GM12878 (cell line): Measurements from ENCODE around the gene IFT172. TPM values are rescaled to one million over a fixed set of nuclear protein-coding genes. Genes with fewer than 3 reads are reported as not detected.

Source experiments
- ATAC-seq: fragments of 200-7000 bp; cut with Tn5 transposase; 3 replicates; pipeline ENCODE4 v1.9.1; 2020; ENCODE audit warnings: mild to moderate bottlenecking, moderate library complexity
- Bru-seq: library from RNA; stranded (reverse); fragments of 400-500 nt; gene quantifications from one replicate; lab custom pipeline; 2021; lab: Mats Ljungman, UMichigan
- BruChase-seq, 2 experiments: library from RNA; stranded (reverse); fragments of 400-500 nt; gene quantifications; one replicate each; lab custom pipeline; 2021; lab: Mats Ljungman, UMichigan
- BruUV-seq: library from RNA; stranded (reverse); fragments of 400-500 nt; replicated peaks from 2 replicates; lab custom pipeline; 2021; lab: Mats Ljungman, UMichigan
- CTCF ChIA-PET: fragments of 300-600 bp; sonication (Branson Sonifier 250); formaldehyde crosslinking; extraction: SDS; loops from one replicate; lab custom pipeline; 2021; ENCODE audit warnings: inconsistent platforms; lab: Yijun Ruan, JAX
- POLR2A ChIA-PET: fragments of 350-600 bp; formaldehyde crosslinking; extraction: SDS; loops from one replicate; lab custom pipeline; 2021; ENCODE audit warnings: inconsistent platforms; lab: Charles Lee
- RAD21 ChIA-PET: fragments of 300-600 bp; sonication (Branson Sonifier 250); formaldehyde crosslinking; loops from one replicate; lab custom pipeline; 2023; ENCODE audit warnings: antibody characterized with exemption; ENCODE audit not compliant: unreplicated experiment; lab: Charles Lee
- SMC1A ChIA-PET: fragments of 300-600 bp; sonication (Branson Sonifier 250); formaldehyde crosslinking; loops from one replicate; lab custom pipeline; 2023; ENCODE audit not compliant: unreplicated experiment, uncharacterized antibody; lab: Charles Lee
- DNase-seq: peaks from one replicate; pipeline ENCODE4 v3.0.0-alpha.2; 2011; ENCODE audit warnings: low read depth, low spot score
- FAIRE-seq: peaks from 3 replicates; lab custom pipeline; 2011; peaks lifted over from hg19 to GRCh38; lab: Jason Lieb, UNC
- H2AFZ ChIP-seq: 2 replicates; pipeline ENCODE4 v1.6.0; 2011; ENCODE audit warnings: low read depth, low read length, control low read depth; ENCODE audit not compliant: control insufficient read depth
- H3K27ac ChIP-seq: 2 replicates; pipeline ENCODE4 v1.5.1; 2011; ENCODE audit warnings: control low read depth; ENCODE audit not compliant: control insufficient read depth, insufficient read depth
- H3K27me3 ChIP-seq, 2 experiments: replicated peaks in 1 of 2; 2 replicates each; pipeline versions ENCODE4 v1.6.0 to v1.6.1; 2011; ENCODE audit warnings: low read length in 1 of 2; ENCODE audit not compliant: control insufficient read depth in 2 of 2, insufficient read depth in 2 of 2
- H3K36me3 ChIP-seq, 2 experiments: 2 replicates each; pipeline ENCODE4 v1.5.1; 2011; ENCODE audit warnings: low read length in 1 of 2; ENCODE audit not compliant: control insufficient read depth in 2 of 2, insufficient read depth in 2 of 2
- H3K4me1 ChIP-seq: 2 replicates; pipeline ENCODE4 v1.6.1; 2011; ENCODE audit warnings: mild to moderate bottlenecking, low read length, moderate library complexity, mixed read lengths; ENCODE audit not compliant: control insufficient read depth, insufficient read depth
- H3K4me2 ChIP-seq: 2 replicates; pipeline ENCODE4 v1.6.0; 2011; ENCODE audit warnings: control low read depth; ENCODE audit not compliant: control insufficient read depth, insufficient read depth
- H3K4me3 ChIP-seq: fragments of 200-600 bp; sonication (generic); 2 replicates; pipeline ENCODE4 v1.5.1; 2016
- H3K79me2 ChIP-seq: 2 replicates; pipeline ENCODE4 v1.6.0; 2011; ENCODE audit warnings: low read length; ENCODE audit not compliant: control insufficient read depth, insufficient read depth
- H3K9ac ChIP-seq: 2 replicates; pipeline ENCODE4 v1.8.0; 2011; ENCODE audit warnings: low read length, control low read depth, mixed read lengths; ENCODE audit not compliant: control insufficient read depth, insufficient read depth
- H3K9me3 ChIP-seq: replicated peaks from 3 replicates; pipeline ENCODE4 v1.5.1; 2011; ENCODE audit warnings: mild to moderate bottlenecking, low read length; ENCODE audit not compliant: control insufficient read depth, insufficient read depth
- H4K20me1 ChIP-seq: 2 replicates; pipeline ENCODE4 v1.6.0; 2011; ENCODE audit not compliant: control insufficient read depth, insufficient read depth
- BHLHE40 ChIP-seq, 2 experiments: fragments of 450-650 bp in 1 of 2; IDR thresholded peaks; 2 replicates each; pipeline ENCODE4 v1.6.1; 2011 to 2017; ENCODE audit warnings: low read depth in 2 of 2, borderline replicate concordance in 1 of 2, improper control_type of control experiment in 1 of 2, low read length in 1 of 2, mild to moderate bottlenecking in 1 of 2
- IKZF1 ChIP-seq: fragments of 450-650 bp; conservative IDR thresholded peaks from 2 replicates; pipeline ENCODE4 v1.6.1; 2017; ENCODE audit warnings: antibody characterized with exemption, mild to moderate bottlenecking
- IKZF2 ChIP-seq, 2 experiments: fragments of 450-650 bp; IDR thresholded peaks; 2 replicates each; pipeline ENCODE4 v1.6.1; 2017; ENCODE audit warnings: mild to moderate bottlenecking in 2 of 2, moderate library complexity in 2 of 2
- LARP7 ChIP-seq: fragments of 450-650 bp; IDR thresholded peaks from 2 replicates; pipeline ENCODE4 v1.6.1; 2017; ENCODE audit warnings: mild to moderate bottlenecking
- MXI1 ChIP-seq: fragments of 150-350 bp; IDR thresholded peaks from 2 replicates; pipeline ENCODE4 v1.6.1; 2011; ENCODE audit warnings: low read depth, mild to moderate bottlenecking, inconsistent platforms, low read length, improper control_type of control experiment
- NRF1 ChIP-seq: conservative IDR thresholded peaks from 2 replicates; pipeline ENCODE4 v1.6.1; 2011; ENCODE audit warnings: mild to moderate bottlenecking, low read depth, low read length, improper control_type of control experiment
- POLR2A ChIP-seq: IDR thresholded peaks from 2 replicates; pipeline ENCODE4 v1.6.1; 2011; ENCODE audit warnings: low read depth, mild to moderate bottlenecking, low read length
- RB1 ChIP-seq: fragments of 450-650 bp; formaldehyde crosslinking; IDR thresholded peaks from 2 replicates; pipeline ENCODE4 v1.6.1; 2017; ENCODE audit warnings: mild to moderate bottlenecking, borderline replicate concordance
- STAT1 ChIP-seq: fragments of 450-650 bp; conservative IDR thresholded peaks from 2 replicates; pipeline ENCODE4 v1.6.1; 2014; ENCODE audit warnings: antibody characterized with exemption, mild to moderate bottlenecking
- STAT3 ChIP-seq: IDR thresholded peaks from 2 replicates; pipeline ENCODE4 v1.6.1; 2011; ENCODE audit warnings: low read depth, low read length, improper control_type of control experiment
- TAF1 ChIP-seq: IDR thresholded peaks from 2 replicates; pipeline ENCODE4 v1.6.1; 2011; ENCODE audit warnings: mild to moderate bottlenecking, low read depth, low read length, borderline replicate concordance
- ZNF24 ChIP-seq: fragments of 450-650 bp; IDR thresholded peaks from 2 replicates; pipeline ENCODE4 v1.6.1; 2017; ENCODE audit warnings: antibody characterized with exemption, mild to moderate bottlenecking
- WGBS: methylation state at CpG from one replicate; pipeline ENCODE4 v1.1.6; 2016; ENCODE audit warnings: low lambda C conversion rate; ENCODE audit not compliant: insufficient replicate concordance, insufficient coverage; ENCODE audit errors: missing lambda C conversion rate; 5-methylcytosine and 5-hydroxymethylcytosine counted together
- in situ Hi-C: fragments of 300-500 bp; cut with MboI; formaldehyde crosslinking; loops from 9 replicates; pipeline ENCODE4 v1.14.3; 2018; ENCODE audit warnings: mixed read lengths
- intact Hi-C: fragments of 100-400 bp; cut with micrococcal nuclease; formaldehyde crosslinking; loops from one replicate; pipeline ENCODE4 v1.14.2; 2022; ENCODE audit not compliant: unreplicated experiment
- long read RNA-seq, 2 experiments: library from polyadenylated mRNA; unstranded; transcript quantifications; one replicate each; pipeline ENCODE4 v2.0.0, GENCODE V29; 2019 to 2020
- polyA minus RNA-seq, 3 experiments: library from RNA; depleted of rRNA, polyadenylated mRNA; stranded (reverse); fragments of >200 nt; gene quantifications; 2 replicates each; pipeline ENCODE4 v1.2.3, GENCODE V29; 2011
- polyA plus RNA-seq, 11 experiments: library from polyadenylated mRNA; depleted of rRNA in 4 of 11; unstranded in 6 of 11; stranded (reverse) in 5 of 11; fragments of >200 nt; fragmentation: Nextera tagmentation in 4 of 11; fragmentation: Illumina TruSeq in 1 of 11; extraction: Ambion mirVana in 4 of 11; extraction: Trizol in 1 of 11; gene quantifications; 1 replicate in 1 of 11; 2 replicates in 10 of 11; pipeline versions ENCODE4 v1.2.1 to v1.2.3, GENCODE V29; 2011 to 2016; ENCODE audit warnings: inconsistent platforms in 2 of 11, missing spikeins in 2 of 11, low read depth in 1 of 11
- total RNA-seq, 4 experiments: library from RNA; depleted of rRNA in 3 of 4; stranded (reverse); fragments of >200 nt in 3 of 4; fragmentation: Illumina TruSeq in 1 of 4; extraction: Trizol in 1 of 4; gene quantifications; 2 replicates each; pipeline versions ENCODE4 v1.2.1 to v1.2.3, GENCODE V29; 2013 to 2021
- TF ChIP-seq, protein P1 (sequence below): fragments of 450-650 bp; IDR thresholded peaks from 2 replicates; pipeline ENCODE4 v1.6.1; 2016; ENCODE audit warnings: mild to moderate bottlenecking

Gene IFT172, protein sequence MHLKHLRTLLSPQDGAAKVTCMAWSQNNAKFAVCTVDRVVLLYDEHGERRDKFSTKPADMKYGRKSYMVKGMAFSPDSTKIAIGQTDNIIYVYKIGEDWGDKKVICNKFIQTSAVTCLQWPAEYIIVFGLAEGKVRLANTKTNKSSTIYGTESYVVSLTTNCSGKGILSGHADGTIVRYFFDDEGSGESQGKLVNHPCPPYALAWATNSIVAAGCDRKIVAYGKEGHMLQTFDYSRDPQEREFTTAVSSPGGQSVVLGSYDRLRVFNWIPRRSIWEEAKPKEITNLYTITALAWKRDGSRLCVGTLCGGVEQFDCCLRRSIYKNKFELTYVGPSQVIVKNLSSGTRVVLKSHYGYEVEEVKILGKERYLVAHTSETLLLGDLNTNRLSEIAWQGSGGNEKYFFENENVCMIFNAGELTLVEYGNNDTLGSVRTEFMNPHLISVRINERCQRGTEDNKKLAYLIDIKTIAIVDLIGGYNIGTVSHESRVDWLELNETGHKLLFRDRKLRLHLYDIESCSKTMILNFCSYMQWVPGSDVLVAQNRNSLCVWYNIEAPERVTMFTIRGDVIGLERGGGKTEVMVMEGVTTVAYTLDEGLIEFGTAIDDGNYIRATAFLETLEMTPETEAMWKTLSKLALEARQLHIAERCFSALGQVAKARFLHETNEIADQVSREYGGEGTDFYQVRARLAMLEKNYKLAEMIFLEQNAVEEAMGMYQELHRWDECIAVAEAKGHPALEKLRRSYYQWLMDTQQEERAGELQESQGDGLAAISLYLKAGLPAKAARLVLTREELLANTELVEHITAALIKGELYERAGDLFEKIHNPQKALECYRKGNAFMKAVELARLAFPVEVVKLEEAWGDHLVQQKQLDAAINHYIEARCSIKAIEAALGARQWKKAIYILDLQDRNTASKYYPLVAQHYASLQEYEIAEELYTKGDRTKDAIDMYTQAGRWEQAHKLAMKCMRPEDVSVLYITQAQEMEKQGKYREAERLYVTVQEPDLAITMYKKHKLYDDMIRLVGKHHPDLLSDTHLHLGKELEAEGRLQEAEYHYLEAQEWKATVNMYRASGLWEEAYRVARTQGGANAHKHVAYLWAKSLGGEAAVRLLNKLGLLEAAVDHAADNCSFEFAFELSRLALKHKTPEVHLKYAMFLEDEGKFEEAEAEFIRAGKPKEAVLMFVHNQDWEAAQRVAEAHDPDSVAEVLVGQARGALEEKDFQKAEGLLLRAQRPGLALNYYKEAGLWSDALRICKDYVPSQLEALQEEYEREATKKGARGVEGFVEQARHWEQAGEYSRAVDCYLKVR (N-terminal part only)
- total RNA-seq (2013; cell fraction: nucleolus; rRNA removed) = 47.1 and 51.9 TPM in 2 replicates
- total RNA-seq (2014; rRNA removed) = 7.9 and 9.5 TPM in 2 replicates
- total RNA-seq (2014; rRNA removed; fragmentation: Illumina TruSeq; extraction: Trizol) = 4.7 and 4.8 TPM in 2 replicates
- total RNA-seq (2021) = 8.6 and 8.8 TPM in 2 replicates
- polyA plus RNA-seq (2011; ENCODE audit: low read depth) = 11.3 TPM
- 2.4 and 2.9 TPM in 2 replicates for polyA plus RNA-seq (2011; rRNA removed)
- 3.2 and 3.7 TPM in 2 replicates for polyA plus RNA-seq (2011; cell fraction: cytosol; rRNA removed)
- polyA plus RNA-seq (2011; cell fraction: nucleus; rRNA removed) = 8.7 and 11.1 TPM in 2 replicates
- 9.2 and 9.8 TPM in 2 replicates for polyA plus RNA-seq (2012)
- 5.5 and 7.7 TPM in 2 replicates for polyA plus RNA-seq (2014; fragmentation: Illumina TruSeq; extraction: Trizol)
- polyA plus RNA-seq (2014; fragmentation: Nextera tagmentation; extraction: Ambion mirVana) = 1 to 10 TPM; 3.0 to 3.4 TPM
- 8.3 and 10.7 TPM in 2 replicates for polyA plus RNA-seq (2014; rRNA removed)
- 1 to 10 TPM; 7.0 to 7.1 TPM for polyA plus RNA-seq (2016; fragmentation: Nextera tagmentation; extraction: Ambion mirVana)
- polyA minus RNA-seq (2011; rRNA and poly(A)+ RNA removed) = 3.4 and 4.5 TPM in 2 replicates
- 1.2 and 3.4 TPM in 2 replicates for polyA minus RNA-seq (2011; cell fraction: cytosol; rRNA and poly(A)+ RNA removed)
- polyA minus RNA-seq (2011; cell fraction: nucleus; rRNA and poly(A)+ RNA removed) = 4.1 and 5.2 TPM in 2 replicates
- Bru-seq, nascent RNA = percentile 50 among the genes with signal in this experiment
- percentile 55 among the genes with signal in this experiment for BruChase-seq, experiment 1, labeled RNA remaining after a 6-hour chase
- BruChase-seq, experiment 2, labeled RNA remaining after a 2-hour chase = percentile 52 among the genes with signal in this experiment
- long read RNA-seq, experiment 1 = 0 reads
- long read RNA-seq, experiment 2, partial matches to known transcripts = 0 of 5 reads
- long read RNA-seq, experiment 2, other reads (novel, unspliced or antisense) = 2 of 5 reads

DNA sequence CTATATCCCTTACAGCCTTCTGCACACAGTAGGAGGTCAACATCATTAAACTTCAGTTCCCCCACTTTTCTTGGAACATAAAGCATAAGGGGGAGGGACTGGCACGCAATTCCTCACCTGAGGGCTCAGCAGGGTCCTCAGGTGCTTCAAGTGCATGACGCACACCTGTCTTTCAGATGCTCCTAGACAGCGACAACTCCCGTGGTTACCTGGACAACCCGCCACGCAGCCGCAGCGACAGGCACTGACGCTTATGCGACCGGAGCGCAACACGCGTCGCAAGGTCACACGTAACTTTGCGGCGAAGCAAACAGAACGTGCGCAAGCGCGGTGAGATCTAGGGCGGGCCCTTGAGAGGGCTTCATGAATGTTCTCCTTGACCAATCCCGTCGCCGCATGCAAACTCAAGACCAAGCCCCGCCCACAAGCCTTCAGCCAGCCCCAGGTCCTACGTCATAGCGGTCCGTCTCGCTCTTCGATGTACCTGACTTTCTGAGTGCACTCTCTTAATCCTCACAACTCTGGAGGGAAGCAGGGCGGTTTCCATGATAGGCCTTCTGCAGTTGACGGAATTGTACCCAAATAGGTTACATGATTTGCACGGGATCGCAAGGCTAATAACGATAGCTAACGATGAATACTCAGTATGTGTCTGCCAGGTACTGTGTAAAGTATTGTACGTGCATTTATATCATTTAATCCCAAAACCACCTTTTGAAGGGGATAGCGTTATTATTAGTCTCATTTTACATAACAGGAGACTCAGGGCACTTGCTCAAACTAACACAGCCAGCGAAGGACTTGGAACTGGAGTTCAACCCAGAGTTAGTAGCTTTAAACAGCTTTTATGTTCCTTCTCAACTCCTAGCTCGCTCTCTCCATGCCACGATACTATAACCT is at the start of gene IFT172:
TSS of gene IFT172 (minus strand) at position 246 of the 900 bp plus-strand sequence. CDS start at position 156, 90 bp downstream.
- peak within 1 kb of the TSS; percentile 65 for H3K4me3 ChIP-seq
- TF ChIP-seq STAT1 = no peak
- peak; percentile 65 for TF ChIP-seq POLR2A
- no peak for TF ChIP-seq RB1
- TF ChIP-seq BHLHE40 (IDR thresholded peaks at IDR 0.05; ENCODE audit: borderline replicate concordance in 1 of 2, low read depth in 2 of 2, low read length in 1 of 2) = peak; percentile 39 to 64; a peak in 2 of 4 replicates
- peak; percentile 89 for TF ChIP-seq MXI1
- TF ChIP-seq ZNF24 = no peak
- no peak for TF ChIP-seq STAT3
- TF ChIP-seq IKZF2 (IDR thresholded peaks at IDR 0.05) = no peak
- TF ChIP-seq TAF1 = peak; percentile 43; the same call in 1 of the 2 replicates
- TF ChIP-seq, protein P1, sequence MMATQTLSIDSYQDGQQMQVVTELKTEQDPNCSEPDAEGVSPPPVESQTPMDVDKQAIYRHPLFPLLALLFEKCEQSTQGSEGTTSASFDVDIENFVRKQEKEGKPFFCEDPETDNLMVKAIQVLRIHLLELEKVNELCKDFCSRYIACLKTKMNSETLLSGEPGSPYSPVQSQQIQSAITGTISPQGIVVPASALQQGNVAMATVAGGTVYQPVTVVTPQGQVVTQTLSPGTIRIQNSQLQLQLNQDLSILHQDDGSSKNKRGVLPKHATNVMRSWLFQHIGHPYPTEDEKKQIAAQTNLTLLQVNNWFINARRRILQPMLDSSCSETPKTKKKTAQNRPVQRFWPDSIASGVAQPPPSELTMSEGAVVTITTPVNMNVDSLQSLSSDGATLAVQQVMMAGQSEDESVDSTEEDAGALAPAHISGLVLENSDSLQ = peak; percentile 81; the same call in 1 of the 2 replicates
- peak; percentile 89 for TF ChIP-seq NRF1
- peak; percentile 41; the same call in 1 of the 2 replicates for TF ChIP-seq IKZF1
- TF ChIP-seq LARP7 = no peak

More for the DNA sequence above, at the start of gene IFT172:
- 0 out of 2 replicates have a peak within 1 kb of the TSS, but pooled peaks have one; percentile 7 for H3K9ac ChIP-seq
- ChIA-PET RAD21 (no interaction called here), POLR2A (no interaction called here), SMC1A (no interaction called here), CTCF (interaction anchor here (0.6 kb wide), 3 partner anchors 37 to 1542 kb away, joined by 3 to 5 read pairs (median 3); no protein-coding TSS in a partner anchor)
- H2AFZ ChIP-seq = peak within 1 kb of the TSS; percentile 96
- DNase-seq (peak; percentile 95), ATAC-seq (peak; percentile 97), FAIRE-seq (peak; percentile 99)
- H3K4me1 ChIP-seq = peaks cover 3% of the 10 kb centered on the region; the same call in 1 of the 2 replicates
- H3K27ac ChIP-seq = no peak within 1 kb of the TSS
- H3K36me3 ChIP-seq = no peaks in the 10 kb centered on the region
- H4K20me1 ChIP-seq = no peaks in the 10 kb centered on the region
- H3K9me3 ChIP-seq = no peaks in the 10 kb centered on the region
- H3K4me2 ChIP-seq = peak within 1 kb of the TSS; percentile 77
- intact Hi-C loops (loop anchor here (10.0 kb wide), 1 partner anchor 175 kb away; the partner anchor contains the start of genes SLC4A1AP and SUPT7L), in situ Hi-C loops (no loop called here)
- H3K79me2 ChIP-seq = no peaks in the 10 kb centered on the region
- peaks cover 4 to 6% of the 10 kb centered on the region in 2 experiments; a peak in 2 of 4 replicates for H3K27me3 ChIP-seq
- WGBS = 9% methylated on average over 43 of the region's 43 CpGs
- no TSS peak for BruUV-seq
